H9 (cell line): Measurements from ENCODE around the gene RNU7-1. TPM values are rescaled to one million over a fixed set of nuclear protein-coding genes. Genes with fewer than 3 reads are reported as not detected.
A peak's percentile ranks its signal among the peaks of the same experiment; 100 is the strongest.

ENCODE experiments used
- DNase-seq: peaks from one replicate; pipeline ENCODE4 v3.0.0-alpha.2; 2017
- H2AFZ ChIP-seq: one replicate; pipeline ENCODE4 v1.6.1; 2013; ENCODE audit warnings: mild to moderate bottlenecking, low read length, control low read depth, moderate library complexity
- H2AK5ac ChIP-seq: 2 replicates; pipeline ENCODE4 v1.6.1; 2013; ENCODE audit warnings: low read length, control low read depth, mixed read lengths; ENCODE audit not compliant: insufficient read length
- H2BK120ac ChIP-seq: one replicate; pipeline ENCODE4 v1.6.1; 2013; ENCODE audit warnings: low read depth, mild to moderate bottlenecking, low read length, control low read depth, inconsistent platforms; ENCODE audit not compliant: poor library complexity, severe bottlenecking
- H2BK12ac ChIP-seq: 2 replicates; pipeline ENCODE4 v1.6.1; 2013; ENCODE audit warnings: low read length, control low read depth, mixed read lengths, low read depth; ENCODE audit not compliant: insufficient read length
- H2BK15ac ChIP-seq: 2 replicates; pipeline ENCODE4 v1.6.1; 2013; ENCODE audit warnings: low read depth, low read length, control low read depth
- H2BK20ac ChIP-seq: one replicate; pipeline ENCODE4 v1.6.1; 2013; ENCODE audit warnings: low read depth, mild to moderate bottlenecking, low read length, control low read depth, inconsistent platforms; ENCODE audit not compliant: poor library complexity, severe bottlenecking
- H2BK5ac ChIP-seq: 2 replicates; pipeline ENCODE4 v1.6.1; 2013; ENCODE audit warnings: low read length, control low read depth, mixed read lengths; ENCODE audit not compliant: insufficient read length
- H3K14ac ChIP-seq: 2 replicates; pipeline ENCODE4 v1.6.1; 2013; ENCODE audit warnings: low read length, control low read depth; ENCODE audit not compliant: insufficient read depth
- H3K18ac ChIP-seq: 2 replicates; pipeline ENCODE4 v1.6.1; 2013; ENCODE audit warnings: low read depth, mild to moderate bottlenecking, mixed read lengths, low read length, control low read depth; ENCODE audit not compliant: insufficient read length
- H3K23ac ChIP-seq: 2 replicates; pipeline ENCODE4 v1.6.1; 2013; ENCODE audit warnings: low read length, control low read depth, mixed read lengths, low read depth; ENCODE audit not compliant: insufficient read length
- H3K23me2 ChIP-seq: 2 replicates; pipeline ENCODE4 v1.6.1; 2013; ENCODE audit warnings: low read depth, mild to moderate bottlenecking, mixed read lengths, low read length, control low read depth; ENCODE audit not compliant: insufficient read length, poor library complexity, severe bottlenecking
- H3K27ac ChIP-seq: 2 replicates; pipeline ENCODE4 v1.5.1; 2013; ENCODE audit warnings: low read length, control low read depth, mixed read lengths, low read depth; ENCODE audit not compliant: insufficient read length
- H3K27me3 ChIP-seq: 2 replicates; pipeline ENCODE4 v1.6.1; 2013; ENCODE audit warnings: low read length, control low read depth, inconsistent platforms; ENCODE audit not compliant: insufficient read depth
- H3K4ac ChIP-seq: 2 replicates; pipeline ENCODE4 v1.6.1; 2013; ENCODE audit warnings: low read depth, mild to moderate bottlenecking, control low read depth, inconsistent platforms, low read length, moderate library complexity
- H3K4me1 ChIP-seq: 2 replicates; pipeline ENCODE4 v1.6.1; 2013; ENCODE audit warnings: low read length, control low read depth, inconsistent platforms; ENCODE audit not compliant: insufficient read depth
- H3K4me2 ChIP-seq: 2 replicates; pipeline ENCODE4 v1.6.1; 2013; ENCODE audit warnings: low read length, control low read depth, mixed read lengths; ENCODE audit not compliant: insufficient read length, insufficient read depth
- H3K56ac ChIP-seq: 2 replicates; pipeline ENCODE4 v1.6.1; 2013; ENCODE audit warnings: low read depth, mild to moderate bottlenecking, mixed read lengths, low read length, control low read depth; ENCODE audit not compliant: insufficient read length
- H3K79me1 ChIP-seq: 2 replicates; pipeline ENCODE4 v1.6.1; 2013; ENCODE audit warnings: low read depth, mild to moderate bottlenecking, moderate library complexity, low read length, control low read depth, inconsistent platforms; ENCODE audit not compliant: insufficient read depth, poor library complexity, severe bottlenecking
- H3K79me2 ChIP-seq: 2 replicates; pipeline ENCODE4 v1.6.1; 2013; ENCODE audit warnings: low read length, control low read depth, inconsistent platforms; ENCODE audit not compliant: insufficient read depth
- H3K9ac ChIP-seq: 2 replicates; pipeline ENCODE4 v1.6.1; 2013; ENCODE audit warnings: low read length, control low read depth, mixed read lengths; ENCODE audit not compliant: insufficient read length; ENCODE audit errors: extremely low read depth
- H3K9me3 ChIP-seq: one replicate; pipeline ENCODE4 v1.6.1; 2013; ENCODE audit warnings: low read depth, low read length, inconsistent platforms; ENCODE audit not compliant: control insufficient read depth
- H3T11ph ChIP-seq: one replicate; pipeline ENCODE4 v1.6.1; 2013; ENCODE audit warnings: mild to moderate bottlenecking, low read length, control low read depth, inconsistent platforms
- H4K20me1 ChIP-seq: one replicate; pipeline ENCODE4 v1.6.1; 2013; ENCODE audit not compliant: control insufficient read depth, insufficient read length, insufficient read depth
- H4K5ac ChIP-seq: 2 replicates; pipeline ENCODE4 v1.6.1; 2013; ENCODE audit warnings: low read depth, mild to moderate bottlenecking, mixed read lengths, low read length, control low read depth; ENCODE audit not compliant: insufficient read length
- H4K8ac ChIP-seq: replicated peaks from 2 replicates; pipeline ENCODE4 v1.6.1; 2013; ENCODE audit warnings: low read length, control low read depth, mixed read lengths, low read depth; ENCODE audit not compliant: insufficient read length
- H4K91ac ChIP-seq: 2 replicates; pipeline ENCODE4 v1.6.1; 2013; ENCODE audit warnings: low read depth, mild to moderate bottlenecking, moderate library complexity, mixed read lengths, low read length, control low read depth; ENCODE audit not compliant: insufficient read length
- H3K27ac Mint-ChIP-seq, 3 experiments: 2 replicates in 2 of 3; 3 replicates in 1 of 3; pipeline ENCODE4 v1.8.0; 2020 to 2021; ENCODE audit warnings: mixed read lengths in 3 of 3, mild to moderate bottlenecking in 1 of 3, moderate library complexity in 1 of 3
- H3K27me3 Mint-ChIP-seq: 2 replicates; pipeline ENCODE4 v1.8.0; 2021; ENCODE audit warnings: low read depth, mild to moderate bottlenecking, moderate library complexity, mixed read lengths
- H3K36me3 Mint-ChIP-seq, 3 experiments: 2 replicates in 2 of 3; 3 replicates in 1 of 3; pipeline ENCODE4 v1.8.0; 2020 to 2021; ENCODE audit warnings: low read depth in 3 of 3, mixed read lengths in 3 of 3; ENCODE audit not compliant: insufficient read depth in 1 of 3
- H3K4me1 Mint-ChIP-seq, 2 experiments: 2 replicates each; pipeline ENCODE4 v1.8.0; 2020; ENCODE audit warnings: mixed read lengths in 2 of 2
- H3K4me3 Mint-ChIP-seq, 2 experiments: 2 replicates in 1 of 2; 3 replicates in 1 of 2; pipeline ENCODE4 v1.8.0; 2020 to 2021; ENCODE audit warnings: mild to moderate bottlenecking in 2 of 2, mixed read lengths in 2 of 2, moderate library complexity in 1 of 2
- H3K9me3 Mint-ChIP-seq, 2 experiments: 2 replicates in 1 of 2; 3 replicates in 1 of 2; pipeline ENCODE4 v1.8.0; 2020; ENCODE audit warnings: mild to moderate bottlenecking in 2 of 2, mixed read lengths in 2 of 2, moderate library complexity in 1 of 2
- CTCF ChIP-seq: fragments of 200-600 bp; sonication (generic); conservative IDR thresholded peaks from 3 replicates; pipeline ENCODE4 v1.8.0; 2021; ENCODE audit warnings: antibody characterized with exemption, mild to moderate bottlenecking
- WGBS: extraction: QIAGEN DNeasy Blood & Tissue Kit; methylation state at CpG from one replicate; pipeline ENCODE4 v1.1.7; 2013; ENCODE audit warnings: missing lambda C conversion rate, low lambda C conversion rate, mixed read lengths; ENCODE audit not compliant: insufficient read length; ENCODE audit errors: extremely low coverage; 5-methylcytosine and 5-hydroxymethylcytosine counted together
- total RNA-seq: library from RNA; stranded (reverse); gene quantifications from 2 replicates; pipeline ENCODE4 v1.2.1, GENCODE V29; 2021

RNU7-1 gene
- total RNA-seq, 1 experiment from 2014 or later: not detected

GRCh38 chr12:6939191-6939540, 4.5 kb upstream of the RNU7-1 start:
- Histone ChIP-seq H3K4me2 (no peak overlapping the region), H3K14ac (no peak overlapping the region), H2BK20ac (no peak overlapping the region), H3K56ac (no peak overlapping the region), H4K5ac (peak overlapping the region; percentile 49), H3K27ac (no peak overlapping the region), H2BK5ac (no peak overlapping the region), H3K4ac (no peak overlapping the region; the same call in 1 of the 2 replicates), H2AFZ (no peak overlapping the region), H2BK15ac (no peak overlapping the region), H3K27me3 (no peaks in the 10 kb centered on the region), H2BK12ac (no peak overlapping the region), H3K9me3 (no peaks in the 10 kb centered on the region), H3K79me1 (no peaks in the 10 kb centered on the region), H4K91ac (peak overlapping the region; percentile 50), H3T11ph (no peak overlapping the region), H3K23me2 (peaks cover 9% of the 10 kb centered on the region), H4K20me1 (no peaks in the 10 kb centered on the region), H3K9ac (no peak overlapping the region), H3K23ac (no peak overlapping the region), H2BK120ac (no peak overlapping the region), H3K18ac (peak overlapping the region; percentile 58), H3K79me2 (no peaks in the 10 kb centered on the region), H3K4me1 (no peaks in the 10 kb centered on the region), H4K8ac (no peak overlapping the region), H2AK5ac (no peak overlapping the region)
- H3K4me1 Mint-ChIP-seq: peaks cover 24 to 38% of the 10 kb centered on the region in 2 experiments
- H3K36me3 Mint-ChIP-seq: peaks cover 29 to 75% (median 51%) of the 10 kb centered on the region in 3 experiments
- WGBS: no CpG with 5 or more reads among the region's 2 CpGs
- no peaks in the 10 kb centered on the region; the same call in 1 of the 2 replicates for H3K27me3 Mint-ChIP-seq
- H3K27ac Mint-ChIP-seq: peak overlapping the region; percentile 21 to 90 (median 57); a peak in 6 of 7 replicates
- no peak for TF ChIP-seq CTCF
- no peaks in the 10 kb centered on the region; a peak in 2 of 5 replicates for H3K9me3 Mint-ChIP-seq
- no peak for DNase-seq
- H3K4me3 Mint-ChIP-seq: peak overlapping the region; percentile 40 to 61
